ENCODE results near the gene ATG7. TPM values are rescaled to one million over a fixed set of nuclear protein-coding genes. Genes with fewer than 3 reads are reported as not detected.
"Not testable (repeated sequence)": the region's sequence is repeated elsewhere in the genome, so short reads cannot be mapped to it uniquely, and the experiment has no call there.

The ATG7 gene
- total RNA-seq, 1 experiment from 2014 or later = 11.4 TPM

DNA sequence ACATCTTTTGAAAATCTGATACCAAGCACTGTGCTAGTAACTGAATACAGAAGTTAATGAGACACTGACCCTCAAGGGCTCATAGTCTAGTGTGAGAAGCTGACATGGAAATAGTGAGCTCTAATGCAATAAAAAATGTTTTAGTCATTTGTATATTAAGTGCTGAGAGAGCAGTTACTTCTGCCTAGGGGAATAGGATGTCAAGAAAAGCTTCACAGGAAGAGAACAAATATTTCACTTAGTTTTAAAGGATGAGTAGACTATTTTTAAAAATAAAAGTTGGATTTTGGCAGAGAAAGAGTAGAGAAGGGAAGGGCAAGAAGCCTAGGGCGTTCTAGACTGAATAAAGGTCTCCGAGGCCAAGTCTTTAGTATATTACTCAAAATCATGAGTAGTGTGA is 158.4 kb downstream of the ATG7 start:
- DNase-seq (ENCODE audit: low spot score) = no peak

- no peak for DNase-seq (ENCODE audit: low spot score)
Measured at GRCh38 chr3:11431319-11431718, 159.1 kb downstream of the ATG7 start.

GRCh38 chr3:11434017-11434526 is 161.9 kb downstream of the ATG7 start:
- DNase-seq (ENCODE audit: low spot score) = no peak

DNA sequence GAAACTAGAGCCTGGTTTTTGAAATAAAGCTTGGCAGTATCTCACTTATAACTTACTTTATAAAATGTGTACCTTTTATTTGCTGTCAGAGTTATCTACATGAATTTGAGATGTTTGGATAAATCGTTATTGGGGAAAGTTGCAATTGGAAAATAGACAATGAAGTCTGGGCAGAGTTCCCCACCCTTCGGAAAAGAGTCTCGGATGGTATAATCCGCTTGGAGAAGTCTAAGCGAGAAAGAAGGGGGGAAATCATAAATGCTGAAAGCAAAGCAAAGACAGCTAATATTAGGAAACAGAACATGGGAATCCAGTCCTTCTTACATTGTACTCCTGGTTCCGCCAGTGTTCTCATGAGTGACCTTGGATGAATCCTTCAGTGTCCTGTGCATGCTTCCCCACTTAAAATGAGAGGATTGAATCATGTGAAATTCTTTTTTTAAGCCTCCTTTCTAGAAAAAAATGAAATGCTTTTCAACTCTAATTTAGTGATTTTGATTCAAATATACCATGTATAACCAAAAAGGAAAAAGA is 162.4 kb downstream of the ATG7 start:
- DNase-seq (ENCODE audit: low spot score) = no peak

DNA sequence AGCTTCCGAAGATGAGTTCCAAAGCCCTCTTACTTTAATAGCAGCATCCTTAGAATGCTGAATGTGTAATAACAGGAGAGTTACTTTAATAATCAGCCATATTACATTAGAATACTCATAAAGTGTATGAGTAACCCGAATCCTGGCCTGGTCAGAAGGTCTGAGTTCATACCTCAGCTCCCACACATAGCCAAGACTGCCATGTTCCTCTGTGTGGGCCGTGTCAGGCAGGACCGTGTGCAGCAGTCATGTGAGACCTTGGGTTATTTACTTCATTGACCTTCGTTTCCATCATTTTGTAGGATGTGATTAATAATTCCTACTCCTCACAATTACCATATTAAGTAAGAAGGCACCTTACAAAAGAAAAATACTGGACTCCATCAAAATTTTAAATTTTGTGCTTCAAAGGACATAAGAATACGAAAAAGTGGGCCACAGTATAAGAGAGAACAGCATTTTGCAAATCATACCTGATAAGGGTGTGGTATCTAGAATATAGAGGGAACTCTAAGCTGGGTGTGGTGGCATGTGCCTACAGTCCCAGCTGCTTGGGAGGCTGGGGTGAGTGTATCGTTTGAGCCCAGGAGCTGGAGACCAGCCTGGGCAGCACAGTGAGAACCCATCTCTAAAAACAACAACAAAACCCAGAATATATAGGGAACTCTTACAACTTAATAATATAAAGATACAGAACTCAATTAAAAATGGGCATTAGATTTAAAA is 163.4 kb downstream of the ATG7 start:
- no peak for DNase-seq (ENCODE audit: low spot score)

DNA sequence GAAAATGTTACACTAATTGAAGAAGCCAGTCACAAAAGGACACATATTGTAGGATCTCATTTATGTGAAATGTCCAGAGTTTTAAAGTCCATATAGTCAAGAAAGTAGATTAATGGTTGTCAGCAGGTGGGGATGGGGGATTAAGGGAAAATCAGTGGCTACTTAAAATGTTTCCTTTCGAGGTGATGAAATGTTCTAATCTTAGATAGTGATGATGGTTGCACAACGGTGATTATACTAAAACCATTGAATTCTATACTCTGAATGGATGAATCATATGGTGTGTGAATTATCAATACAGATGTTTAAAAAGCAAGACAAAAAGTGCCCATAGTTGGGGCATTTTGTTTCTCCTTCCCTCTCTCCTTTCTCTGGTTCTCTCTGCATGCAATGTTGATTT is 164.6 kb downstream of the ATG7 start:
- DNase-seq (ENCODE audit: low spot score) = no peak

- DNase-seq (ENCODE audit: low spot score) = no peak
Measured at GRCh38 chr3:11437506-11437905, 165.3 kb downstream of the ATG7 start.

DNA sequence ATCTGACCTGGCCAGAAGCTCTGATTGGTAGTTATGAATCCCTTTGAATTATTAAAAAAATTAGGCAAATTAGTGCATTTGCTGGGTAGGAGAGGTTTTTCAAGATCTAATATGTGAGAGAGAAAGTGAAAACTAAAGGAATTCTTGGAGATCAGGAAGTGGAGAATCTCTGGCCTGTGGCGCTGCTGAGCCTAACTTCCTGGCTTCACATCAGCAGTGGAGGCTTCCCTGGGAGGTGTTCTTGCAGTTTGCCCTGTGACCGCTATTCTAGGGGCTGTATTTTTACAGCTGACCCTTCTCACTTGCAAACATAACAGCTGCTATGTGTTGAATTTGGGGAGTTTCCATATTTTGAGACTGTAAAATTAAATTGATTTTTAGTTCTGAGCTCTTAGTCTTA is 166.4 kb downstream of the ATG7 start:
- DNase-seq (ENCODE audit: low spot score) = no peak

DNA sequence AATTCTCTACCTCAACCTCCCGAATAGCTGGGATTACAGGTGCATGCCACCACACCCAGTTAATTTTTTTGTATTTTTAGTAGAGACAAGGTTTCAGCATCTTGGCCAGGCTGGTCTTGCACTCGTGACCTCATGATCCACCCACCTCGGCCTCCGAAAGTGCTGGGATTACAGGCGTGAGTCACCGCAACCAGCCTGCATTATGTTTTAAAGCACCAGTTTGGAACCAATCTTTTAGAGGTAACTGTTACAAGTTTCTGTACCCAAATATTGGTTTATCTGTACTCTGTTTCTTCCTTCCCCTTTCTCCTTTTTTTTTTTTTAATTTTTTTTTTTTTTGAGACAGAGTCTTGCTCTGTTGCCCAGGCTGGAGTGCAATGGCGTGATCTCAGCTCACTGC is 169.1 kb downstream of the ATG7 start:
- not testable (repeated sequence) for DNase-seq (ENCODE audit: low spot score)

- no peak for DNase-seq (ENCODE audit: low spot score)
Measured at GRCh38 chr3:11444404-11444803, 172.2 kb downstream of the ATG7 start.

GRCh38 chr3:11445193-11445592 is 173.0 kb downstream of the ATG7 start:
- DNase-seq (ENCODE audit: low spot score) = not testable (repeated sequence)

DNA sequence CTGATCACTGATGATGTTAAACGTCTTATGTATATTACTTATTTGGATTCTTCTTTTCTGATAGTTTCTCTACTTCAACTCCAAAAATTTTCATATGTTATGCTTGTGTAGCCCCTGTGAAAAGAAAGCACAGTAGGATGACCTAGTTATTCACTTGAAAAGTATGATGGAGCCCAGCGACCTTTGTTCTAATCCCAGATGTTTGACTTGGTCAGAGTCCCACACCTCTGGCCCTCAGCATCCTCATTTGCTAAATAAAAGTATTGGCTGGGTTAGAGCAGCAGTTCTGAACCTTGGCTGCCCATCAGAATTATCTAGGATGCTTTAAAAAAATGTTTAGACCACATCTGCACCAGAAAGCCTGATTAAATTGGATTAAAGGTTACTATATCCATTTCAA is 173.7 kb downstream of the ATG7 start:
- no peak for DNase-seq (ENCODE audit: low spot score)

- no peak for DNase-seq (ENCODE audit: low spot score)
Measured at GRCh38 chr3:11447584-11448200, 175.5 kb downstream of the ATG7 start.

DNA sequence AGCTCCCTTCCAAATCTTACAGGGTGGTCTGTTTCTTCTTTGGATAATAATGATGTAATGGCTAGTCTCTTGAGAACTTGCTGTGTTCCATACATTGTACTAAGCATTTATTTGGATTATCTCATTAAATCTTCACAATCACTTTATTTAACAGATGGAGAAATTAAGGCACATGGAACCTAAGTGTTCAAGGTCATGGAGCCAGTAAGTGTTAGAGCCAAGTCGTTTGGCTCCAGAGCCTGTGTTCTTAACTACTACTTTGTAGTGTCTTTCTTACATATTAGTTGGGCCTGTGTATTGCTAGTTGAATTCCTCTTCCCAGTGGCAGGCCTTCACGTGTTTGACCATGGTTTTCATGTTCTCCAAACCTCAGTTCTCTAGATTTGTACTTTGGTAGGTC is 177.8 kb downstream of the ATG7 start:
- DNase-seq (ENCODE audit: low spot score) = no peak

GRCh38 chr3:11452312-11452711 is 180.1 kb downstream of the ATG7 start:
- no peak for DNase-seq (ENCODE audit: low spot score)

- DNase-seq (ENCODE audit: low spot score) = no peak
Measured at GRCh38 chr3:11452885-11453847, 181.0 kb downstream of the ATG7 start.

GRCh38 chr3:11455956-11456355 is 183.8 kb downstream of the ATG7 start:
- no peak for DNase-seq (ENCODE audit: low spot score)

- no peak for DNase-seq (ENCODE audit: low spot score)
Measured at GRCh38 chr3:11457135-11457534, 184.9 kb downstream of the ATG7 start.

DNA sequence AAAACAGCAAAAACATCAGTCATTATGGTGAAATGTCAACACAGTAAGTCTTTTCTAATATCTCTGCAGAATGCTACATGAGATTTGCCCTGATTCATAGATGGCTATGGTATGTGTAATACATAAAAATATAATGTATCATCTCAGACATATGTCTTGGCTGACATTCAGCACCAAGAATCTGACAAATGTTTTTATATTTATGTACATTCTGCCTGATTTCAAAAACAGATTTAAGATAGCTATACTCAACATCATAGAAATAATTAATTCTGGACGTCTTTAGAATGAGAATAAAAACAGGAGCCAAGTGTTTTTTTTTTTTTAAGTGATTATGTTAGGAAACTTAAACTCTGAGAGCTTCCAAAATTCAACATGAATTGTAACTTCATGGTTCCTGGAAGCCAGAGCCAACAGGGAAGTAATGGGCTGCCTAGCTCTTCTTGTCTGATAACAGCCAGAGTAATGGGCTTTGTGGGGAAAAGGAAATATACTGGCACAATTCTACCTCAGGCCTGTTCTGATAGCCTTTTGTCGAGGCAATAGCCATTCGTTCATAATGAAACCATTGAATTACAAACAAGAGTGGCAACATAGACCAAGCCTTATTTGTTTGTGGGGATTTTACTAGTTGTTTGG is 187.1 kb downstream of the ATG7 start:
- DNase-seq (ENCODE audit: low spot score) = no peak

DNA sequence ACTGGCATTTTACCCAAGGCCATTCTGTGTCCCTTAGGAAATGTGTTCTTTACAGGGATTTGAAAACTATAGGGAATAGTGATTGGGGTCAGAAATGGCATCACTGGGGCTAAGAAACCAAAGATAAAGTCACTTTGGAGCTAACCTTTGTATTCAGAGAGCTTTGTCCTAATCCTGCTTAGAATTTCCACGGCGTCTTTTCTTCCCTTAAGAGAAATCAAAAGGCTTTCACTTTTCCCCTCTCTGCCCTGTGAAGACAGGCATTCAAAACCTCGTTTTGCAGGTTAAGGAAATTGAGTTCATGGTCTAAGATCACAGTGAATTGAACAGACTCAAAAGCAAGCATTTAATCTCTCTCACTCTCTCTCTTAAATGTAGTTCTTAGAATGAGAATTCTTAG is 189.0 kb downstream of the ATG7 start:
- no peak for DNase-seq (ENCODE audit: low spot score)

DNA sequence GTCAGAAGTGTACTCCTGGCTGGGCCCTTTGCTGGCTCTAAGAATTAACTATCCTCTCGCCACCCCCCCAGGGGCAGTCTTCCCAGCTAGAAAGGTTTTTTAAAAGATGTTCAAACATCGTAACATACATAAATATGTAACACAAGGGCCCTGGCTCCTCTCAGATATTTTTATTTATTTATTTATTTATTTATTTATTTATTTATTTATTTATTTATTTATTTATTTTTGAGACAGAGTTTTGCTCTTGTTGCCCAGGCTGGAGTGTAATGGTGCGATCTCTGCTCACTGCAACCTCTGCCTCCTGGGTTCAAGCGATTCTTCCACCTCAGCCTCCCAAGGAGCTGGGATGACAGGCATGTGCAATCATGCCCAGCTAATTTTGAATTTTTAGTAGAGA is 190.5 kb downstream of the ATG7 start:
- DNase-seq (ENCODE audit: low spot score) = not testable (repeated sequence)
